ENCODE results near the gene USP36. TPM values are rescaled to one million over a fixed set of nuclear protein-coding genes. Genes with fewer than 3 reads are reported as not detected.

Gene USP36
- total and polyA plus RNA-seq, 8 donors, result 29.2 to 53.7 (median 45.0) TPM

DNA sequence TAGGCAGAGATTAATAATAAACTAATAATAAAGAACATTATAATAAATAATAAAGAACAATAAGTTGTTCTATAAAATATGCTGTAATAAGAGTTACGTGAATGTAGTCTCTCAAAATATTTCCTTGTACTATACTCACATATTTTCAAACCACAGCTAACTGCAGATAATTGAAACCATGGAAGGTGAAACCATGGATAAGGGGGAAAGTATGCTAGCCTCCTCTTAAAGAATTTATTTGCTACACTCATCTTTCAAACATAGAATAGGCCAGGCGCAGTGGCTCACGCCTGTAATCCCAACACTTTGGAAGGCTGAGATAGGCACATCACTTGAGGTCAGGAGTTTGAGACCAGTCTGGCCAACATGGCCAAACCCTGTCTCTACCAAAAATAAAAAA lies 77.1 kb downstream of the USP36 start:
- ATAC-seq (no peak), DNase-seq (no peak)
- no peaks in the 10 kb centered on the region for H3K27me3 ChIP-seq
- H3K36me3 ChIP-seq, result no peaks in the 10 kb centered on the region
- no peaks in the 10 kb centered on the region for H3K9me3 ChIP-seq
- H3K27ac ChIP-seq, result no peak overlapping the region
- H3K4me1 ChIP-seq, result peaks cover 9 to 87% of the 10 kb centered on the region in 2 donors
- intact Hi-C loops (cut with DNase I), result no loop called here
- TF ChIP-seq, protein P1, sequence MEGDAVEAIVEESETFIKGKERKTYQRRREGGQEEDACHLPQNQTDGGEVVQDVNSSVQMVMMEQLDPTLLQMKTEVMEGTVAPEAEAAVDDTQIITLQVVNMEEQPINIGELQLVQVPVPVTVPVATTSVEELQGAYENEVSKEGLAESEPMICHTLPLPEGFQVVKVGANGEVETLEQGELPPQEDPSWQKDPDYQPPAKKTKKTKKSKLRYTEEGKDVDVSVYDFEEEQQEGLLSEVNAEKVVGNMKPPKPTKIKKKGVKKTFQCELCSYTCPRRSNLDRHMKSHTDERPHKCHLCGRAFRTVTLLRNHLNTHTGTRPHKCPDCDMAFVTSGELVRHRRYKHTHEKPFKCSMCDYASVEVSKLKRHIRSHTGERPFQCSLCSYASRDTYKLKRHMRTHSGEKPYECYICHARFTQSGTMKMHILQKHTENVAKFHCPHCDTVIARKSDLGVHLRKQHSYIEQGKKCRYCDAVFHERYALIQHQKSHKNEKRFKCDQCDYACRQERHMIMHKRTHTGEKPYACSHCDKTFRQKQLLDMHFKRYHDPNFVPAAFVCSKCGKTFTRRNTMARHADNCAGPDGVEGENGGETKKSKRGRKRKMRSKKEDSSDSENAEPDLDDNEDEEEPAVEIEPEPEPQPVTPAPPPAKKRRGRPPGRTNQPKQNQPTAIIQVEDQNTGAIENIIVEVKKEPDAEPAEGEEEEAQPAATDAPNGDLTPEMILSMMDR (IDR thresholded peaks at IDR 0.05), result no peak
- H3K4me3 ChIP-seq, result no peak overlapping the region

DNA sequence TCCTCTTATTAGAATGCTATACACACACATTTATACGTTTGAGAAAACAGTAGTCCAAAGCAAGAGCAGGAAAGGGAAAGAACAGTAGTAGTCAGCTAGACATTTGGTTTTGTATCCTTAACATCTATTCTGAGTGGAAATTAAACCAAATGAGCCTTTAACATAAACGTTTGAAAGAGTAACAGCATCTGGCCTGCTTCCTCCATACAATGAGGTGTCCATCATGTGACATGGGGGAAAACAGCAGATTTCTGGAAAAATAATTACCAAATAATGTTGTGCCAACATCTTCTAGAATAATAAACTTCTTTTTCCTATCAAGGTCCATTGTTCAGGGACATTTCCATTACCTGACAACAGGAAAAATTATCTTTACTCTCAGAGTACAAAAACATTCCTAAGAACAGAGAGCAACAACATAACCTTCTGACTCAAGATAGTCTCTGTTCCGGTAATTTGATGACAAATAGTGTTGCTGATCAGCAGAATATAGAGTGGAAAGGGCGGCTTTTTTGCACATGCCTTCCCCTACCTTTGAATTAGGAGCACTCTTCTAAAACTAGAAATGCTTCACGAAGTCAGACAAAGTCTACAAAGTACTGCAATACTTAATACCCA lies 78.7 kb downstream of the USP36 start:
- peaks cover 9 to 88% of the 10 kb centered on the region in 2 donors for H3K4me1 ChIP-seq
- no peak overlapping the region for H3K4me3 ChIP-seq
- intact Hi-C loops (cut with DNase I), result no loop called here
- no peaks in the 10 kb centered on the region for H3K36me3 ChIP-seq
- ATAC-seq (no peak), DNase-seq (no peak)
- no peaks in the 10 kb centered on the region for H3K27me3 ChIP-seq
- no peaks in the 10 kb centered on the region for H3K9me3 ChIP-seq
- peak overlapping the region; percentile 7 to 61 for H3K27ac ChIP-seq
- TF ChIP-seq, protein P1 (IDR thresholded peaks at IDR 0.05), result no peak

DNA sequence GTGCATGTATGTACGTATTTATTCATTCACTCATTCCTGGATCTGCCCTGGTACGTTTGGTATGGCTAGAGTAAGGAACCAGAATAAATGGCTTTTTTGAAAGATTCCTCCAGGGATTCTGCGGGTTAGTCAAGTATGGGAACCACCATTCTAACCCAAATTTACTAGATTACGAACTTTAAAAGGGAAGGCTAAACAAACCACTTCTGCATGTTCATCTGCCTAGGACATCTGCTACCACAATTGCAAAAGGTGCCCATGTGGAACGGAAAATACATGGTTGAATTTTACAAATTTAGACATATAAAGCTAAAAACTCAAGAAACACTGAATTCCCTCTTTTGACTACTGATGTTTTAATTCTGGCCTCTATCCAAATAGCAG lies 80.7 kb downstream of the USP36 start:
- Histone ChIP-seq H3K36me3 (no peaks in the 10 kb centered on the region), H3K27ac (peak overlapping the region; percentile 40 to 89), H3K4me3 (no peak overlapping the region), H3K27me3 (no peaks in the 10 kb centered on the region), H3K9me3 (no peaks in the 10 kb centered on the region), H3K4me1 (peaks cover 5 to 89% of the 10 kb centered on the region in 2 donors)
- DNase-seq (no peak), ATAC-seq (no peak)
- TF ChIP-seq, protein P1 (IDR thresholded peaks at IDR 0.05), result no peak
- intact Hi-C loops (cut with DNase I), result no loop called here

DNA sequence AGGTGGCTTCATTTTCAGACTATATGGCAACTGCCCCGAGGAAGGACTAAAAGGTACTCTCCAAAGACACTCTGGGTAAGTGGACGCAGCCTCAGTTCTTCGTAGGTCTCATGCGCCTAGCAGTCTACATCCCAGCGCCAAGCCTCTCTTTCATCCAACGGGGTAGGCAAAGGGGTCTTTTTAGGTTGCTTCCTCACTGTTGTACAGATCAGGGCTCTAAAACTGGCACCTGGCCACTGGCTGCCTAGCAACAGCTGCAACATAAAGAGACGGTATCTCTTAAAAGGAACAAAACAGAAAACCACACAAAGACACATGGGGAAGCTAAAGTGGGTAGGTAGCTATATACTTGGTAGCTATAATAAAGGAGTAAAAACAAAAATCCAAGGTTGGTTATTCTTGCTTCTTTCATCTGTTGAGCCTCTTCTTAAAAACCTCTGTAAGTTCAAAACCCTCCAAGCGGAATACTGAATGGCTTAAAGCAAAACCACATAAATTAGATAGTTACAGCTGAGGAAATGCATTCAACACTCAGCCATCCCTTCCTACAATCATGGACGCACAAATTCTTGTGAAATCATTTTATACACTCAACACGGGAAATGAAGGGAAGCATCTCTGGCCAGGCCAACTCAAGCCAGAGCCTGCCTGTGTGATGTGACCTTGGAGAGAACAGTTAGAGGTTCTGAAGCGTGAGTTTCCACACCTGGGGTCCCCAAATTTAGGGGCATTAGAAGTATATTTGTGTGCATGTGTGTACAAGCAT lies 81.2 kb downstream of the USP36 start:
- ATAC-seq, result peak; percentile 70
- DNase-seq, result peak; percentile 76 to 90 (median 80)

More for the DNA sequence above, 81.2 kb downstream of the USP36 start:
- Histone ChIP-seq H3K36me3 (no peaks in the 10 kb centered on the region), H3K27me3 (no peaks in the 10 kb centered on the region), H3K4me1 (peaks cover 5 to 87% of the 10 kb centered on the region in 2 donors), H3K9me3 (no peaks in the 10 kb centered on the region), H3K4me3 (no peak overlapping the region), H3K27ac (peak overlapping the region; percentile 40 to 89)
- intact Hi-C loops (cut with DNase I), result no loop called here
- TF ChIP-seq, protein P1 (IDR thresholded peaks at IDR 0.05), result no peak

All from left lung (tissue), 10 donors.